ENCODE data around the gene SMAP1. TPM values are rescaled to one million over a fixed set of nuclear protein-coding genes. Genes with fewer than 3 reads are reported as not detected.

SMAP1 gene
- total and polyA plus RNA-seq, 2 experiments from 2014 or later = 31.1 to 34.6 TPM

DNA sequence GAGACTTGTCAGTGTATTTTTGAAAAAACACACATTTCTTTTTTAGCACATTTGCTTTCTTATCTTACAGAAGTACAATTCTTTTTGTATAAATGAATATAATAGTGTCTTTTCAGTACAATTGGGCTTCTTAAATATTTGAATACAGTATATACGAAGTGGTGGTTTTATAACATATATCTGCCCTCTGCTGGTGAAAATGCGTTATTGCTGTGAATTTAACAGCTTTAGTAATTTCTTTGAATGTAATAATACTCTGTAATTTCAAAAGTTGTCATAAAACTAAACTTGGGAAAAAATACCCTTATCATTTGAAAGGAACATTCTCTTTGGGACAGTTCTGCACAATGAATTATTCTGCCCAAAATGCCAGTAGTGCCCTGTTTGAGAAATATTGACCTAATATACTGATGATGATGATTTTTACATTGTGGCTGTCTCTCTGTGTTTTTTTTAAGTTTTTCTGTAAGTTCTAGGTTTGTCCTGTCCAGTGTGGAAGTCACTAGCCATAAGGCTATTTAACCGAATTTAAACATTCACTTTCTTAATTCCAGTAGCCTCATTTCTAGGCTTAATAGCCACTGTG, 19.0 kb downstream of the SMAP1 start:
- Histone ChIP-seq H3F3A (replicated peaks; ENCODE audit: low read depth) (no peaks in the 10 kb centered on the region), H3K4me2 (no peak overlapping the region), H2AFZ (no peak overlapping the region), H3K4me3 (no peak overlapping the region), H3K27ac (ENCODE audit: low read depth) (no peak overlapping the region), H3K36me3 (ENCODE audit: insufficient read depth) (no peaks in the 10 kb centered on the region), H3K9me2 (ENCODE audit: insufficient read depth) (no peaks in the 10 kb centered on the region), H4K20me1 (replicated peaks; ENCODE audit: insufficient read depth) (peaks cover 5% of the 10 kb centered on the region; the same call in 1 of the 2 replicates), H3K4me1 (ENCODE audit: insufficient read depth) (peaks cover 4% of the 10 kb centered on the region; the same call in 1 of the 2 replicates), H3K79me2 (replicated peaks; ENCODE audit: insufficient read depth) (peaks cover 76% of the 10 kb centered on the region), H3K27me3 (ENCODE audit: insufficient read depth) (no peaks in the 10 kb centered on the region)
- DNase-seq (ENCODE audit: low spot score) (peak; percentile 59), ATAC-seq (no peak)
- Mint-ChIP-seq H3K4me3 (no peak overlapping the region), H3K27ac (no peak overlapping the region), H3K27me3 (ENCODE audit: insufficient read depth, low read depth, poor library complexity) (no peaks in the 10 kb centered on the region), H3K36me3 (ENCODE audit: low read depth) (no peaks in the 10 kb centered on the region), H3K4me1 (peaks cover 26% of the 10 kb centered on the region; the same call in 2 of the 3 replicates), H3K9me3 (peaks cover 3% of the 10 kb centered on the region; the same call in 1 of the 3 replicates)
- TF ChIP-seq EZH2 (IDR thresholded peaks at IDR 0.05; ENCODE audit: low read depth, unreplicated experiment) = no peak
- TF ChIP-seq, protein P1, sequence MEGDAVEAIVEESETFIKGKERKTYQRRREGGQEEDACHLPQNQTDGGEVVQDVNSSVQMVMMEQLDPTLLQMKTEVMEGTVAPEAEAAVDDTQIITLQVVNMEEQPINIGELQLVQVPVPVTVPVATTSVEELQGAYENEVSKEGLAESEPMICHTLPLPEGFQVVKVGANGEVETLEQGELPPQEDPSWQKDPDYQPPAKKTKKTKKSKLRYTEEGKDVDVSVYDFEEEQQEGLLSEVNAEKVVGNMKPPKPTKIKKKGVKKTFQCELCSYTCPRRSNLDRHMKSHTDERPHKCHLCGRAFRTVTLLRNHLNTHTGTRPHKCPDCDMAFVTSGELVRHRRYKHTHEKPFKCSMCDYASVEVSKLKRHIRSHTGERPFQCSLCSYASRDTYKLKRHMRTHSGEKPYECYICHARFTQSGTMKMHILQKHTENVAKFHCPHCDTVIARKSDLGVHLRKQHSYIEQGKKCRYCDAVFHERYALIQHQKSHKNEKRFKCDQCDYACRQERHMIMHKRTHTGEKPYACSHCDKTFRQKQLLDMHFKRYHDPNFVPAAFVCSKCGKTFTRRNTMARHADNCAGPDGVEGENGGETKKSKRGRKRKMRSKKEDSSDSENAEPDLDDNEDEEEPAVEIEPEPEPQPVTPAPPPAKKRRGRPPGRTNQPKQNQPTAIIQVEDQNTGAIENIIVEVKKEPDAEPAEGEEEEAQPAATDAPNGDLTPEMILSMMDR (conservative IDR thresholded peaks at IDR 0.05; ENCODE audit: low read depth in 2 of 2) = peak in 1 of 2 experiments; percentile 94; a peak in 3 of 4 replicates

DNA sequence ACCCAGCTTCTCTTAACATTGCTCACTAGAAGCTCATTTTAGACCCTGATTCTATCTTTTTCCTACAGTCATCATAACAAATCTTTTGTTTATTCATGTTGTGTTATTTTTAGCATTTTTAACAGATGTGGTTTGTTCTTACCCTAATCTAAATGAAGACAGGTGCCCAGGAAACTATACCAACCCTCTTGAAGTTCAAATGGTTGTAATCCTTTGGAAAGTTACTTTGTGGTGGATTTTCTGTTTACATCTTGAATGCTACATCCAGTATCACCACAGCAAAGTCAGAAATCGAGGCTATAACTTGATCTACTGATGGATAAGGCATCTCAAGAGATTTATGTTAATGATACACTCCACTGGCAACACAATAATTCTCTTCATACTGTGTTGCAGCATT, 26.2 kb downstream of the SMAP1 start:
- DNase-seq (ENCODE audit: low spot score) = no peak
- H3K9me3 Mint-ChIP-seq = peaks cover 3% of the 10 kb centered on the region; the same call in 1 of the 3 replicates
- Histone ChIP-seq H2AFZ (no peak overlapping the region), H3K4me1 (ENCODE audit: insufficient read depth) (no peaks in the 10 kb centered on the region), H4K20me1 (replicated peaks; ENCODE audit: insufficient read depth) (no peaks in the 10 kb centered on the region), H3K79me2 (replicated peaks; ENCODE audit: insufficient read depth) (peaks cover 99% of the 10 kb centered on the region), H3K27ac (ENCODE audit: low read depth) (no peak overlapping the region), H3K36me3 (ENCODE audit: insufficient read depth) (no peaks in the 10 kb centered on the region), H3K4me2 (no peak overlapping the region), H3F3A (replicated peaks; ENCODE audit: low read depth) (no peaks in the 10 kb centered on the region), H3K27me3 (ENCODE audit: insufficient read depth) (no peaks in the 10 kb centered on the region), H3K9me2 (ENCODE audit: insufficient read depth) (no peaks in the 10 kb centered on the region), H3K4me3 (no peak overlapping the region)
- H3K36me3 Mint-ChIP-seq (ENCODE audit: low read depth) = no peaks in the 10 kb centered on the region
- no peak overlapping the region for H3K4me3 Mint-ChIP-seq
- ATAC-seq = no peak
- no peaks in the 10 kb centered on the region for H3K27me3 Mint-ChIP-seq (ENCODE audit: insufficient read depth, low read depth, poor library complexity)
- no peaks in the 10 kb centered on the region for H3K4me1 Mint-ChIP-seq
- no peak overlapping the region for H3K27ac Mint-ChIP-seq
- TF ChIP-seq, protein P2, sequence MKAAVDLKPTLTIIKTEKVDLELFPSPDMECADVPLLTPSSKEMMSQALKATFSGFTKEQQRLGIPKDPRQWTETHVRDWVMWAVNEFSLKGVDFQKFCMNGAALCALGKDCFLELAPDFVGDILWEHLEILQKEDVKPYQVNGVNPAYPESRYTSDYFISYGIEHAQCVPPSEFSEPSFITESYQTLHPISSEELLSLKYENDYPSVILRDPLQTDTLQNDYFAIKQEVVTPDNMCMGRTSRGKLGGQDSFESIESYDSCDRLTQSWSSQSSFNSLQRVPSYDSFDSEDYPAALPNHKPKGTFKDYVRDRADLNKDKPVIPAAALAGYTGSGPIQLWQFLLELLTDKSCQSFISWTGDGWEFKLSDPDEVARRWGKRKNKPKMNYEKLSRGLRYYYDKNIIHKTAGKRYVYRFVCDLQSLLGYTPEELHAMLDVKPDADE (IDR thresholded peaks at IDR 0.05) = no peak
- TF ChIP-seq, protein P1 (conservative IDR thresholded peaks at IDR 0.05; ENCODE audit: low read depth in 2 of 2) = no peak
- TF ChIP-seq CREB1 (CRISPR knock-in tag; IDR thresholded peaks at IDR 0.05; ENCODE audit: low read depth) (no peak), POLR2AphosphoS5 (IDR thresholded peaks at IDR 0.05; ENCODE audit: low read depth) (no peak), EZH2 (IDR thresholded peaks at IDR 0.05; ENCODE audit: low read depth, unreplicated experiment) (no peak)
- TF ChIP-seq, protein P3, sequence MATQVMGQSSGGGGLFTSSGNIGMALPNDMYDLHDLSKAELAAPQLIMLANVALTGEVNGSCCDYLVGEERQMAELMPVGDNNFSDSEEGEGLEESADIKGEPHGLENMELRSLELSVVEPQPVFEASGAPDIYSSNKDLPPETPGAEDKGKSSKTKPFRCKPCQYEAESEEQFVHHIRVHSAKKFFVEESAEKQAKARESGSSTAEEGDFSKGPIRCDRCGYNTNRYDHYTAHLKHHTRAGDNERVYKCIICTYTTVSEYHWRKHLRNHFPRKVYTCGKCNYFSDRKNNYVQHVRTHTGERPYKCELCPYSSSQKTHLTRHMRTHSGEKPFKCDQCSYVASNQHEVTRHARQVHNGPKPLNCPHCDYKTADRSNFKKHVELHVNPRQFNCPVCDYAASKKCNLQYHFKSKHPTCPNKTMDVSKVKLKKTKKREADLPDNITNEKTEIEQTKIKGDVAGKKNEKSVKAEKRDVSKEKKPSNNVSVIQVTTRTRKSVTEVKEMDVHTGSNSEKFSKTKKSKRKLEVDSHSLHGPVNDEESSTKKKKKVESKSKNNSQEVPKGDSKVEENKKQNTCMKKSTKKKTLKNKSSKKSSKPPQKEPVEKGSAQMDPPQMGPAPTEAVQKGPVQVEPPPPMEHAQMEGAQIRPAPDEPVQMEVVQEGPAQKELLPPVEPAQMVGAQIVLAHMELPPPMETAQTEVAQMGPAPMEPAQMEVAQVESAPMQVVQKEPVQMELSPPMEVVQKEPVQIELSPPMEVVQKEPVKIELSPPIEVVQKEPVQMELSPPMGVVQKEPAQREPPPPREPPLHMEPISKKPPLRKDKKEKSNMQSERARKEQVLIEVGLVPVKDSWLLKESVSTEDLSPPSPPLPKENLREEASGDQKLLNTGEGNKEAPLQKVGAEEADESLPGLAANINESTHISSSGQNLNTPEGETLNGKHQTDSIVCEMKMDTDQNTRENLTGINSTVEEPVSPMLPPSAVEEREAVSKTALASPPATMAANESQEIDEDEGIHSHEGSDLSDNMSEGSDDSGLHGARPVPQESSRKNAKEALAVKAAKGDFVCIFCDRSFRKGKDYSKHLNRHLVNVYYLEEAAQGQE (IDR thresholded peaks at IDR 0.05; ENCODE audit: unreplicated experiment) = no peak
